ENCODE results near the gene PACSIN1.

The PACSIN1 gene

DNA sequence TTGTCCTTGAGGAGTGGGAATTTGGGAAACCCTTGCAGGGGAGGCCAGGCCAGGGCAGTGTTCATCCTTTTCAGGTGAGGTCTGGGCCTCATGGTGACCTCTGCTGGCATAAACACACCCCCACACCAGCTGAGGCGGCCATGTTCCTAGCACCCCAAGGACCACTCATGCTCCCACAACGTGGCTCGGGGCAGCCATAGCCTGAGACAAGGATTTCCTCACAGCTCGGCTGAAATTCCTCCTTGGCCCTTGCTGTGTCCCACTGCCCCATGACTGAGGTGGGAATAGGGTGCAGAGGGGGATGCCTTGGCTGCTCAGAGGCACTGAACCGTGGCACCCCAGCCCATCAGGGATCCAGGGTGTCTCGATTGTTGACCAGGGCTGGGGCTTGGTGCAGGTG is 117.6 kb downstream of the PACSIN1 start:
- in situ Hi-C loops (cut with MboI; ENCODE audit: low pct_unique_long_range_greater_than_20kb, low sequenced_read_pairs, unreplicated experiment): no loop called here
- TF ChIP-seq, protein P1, sequence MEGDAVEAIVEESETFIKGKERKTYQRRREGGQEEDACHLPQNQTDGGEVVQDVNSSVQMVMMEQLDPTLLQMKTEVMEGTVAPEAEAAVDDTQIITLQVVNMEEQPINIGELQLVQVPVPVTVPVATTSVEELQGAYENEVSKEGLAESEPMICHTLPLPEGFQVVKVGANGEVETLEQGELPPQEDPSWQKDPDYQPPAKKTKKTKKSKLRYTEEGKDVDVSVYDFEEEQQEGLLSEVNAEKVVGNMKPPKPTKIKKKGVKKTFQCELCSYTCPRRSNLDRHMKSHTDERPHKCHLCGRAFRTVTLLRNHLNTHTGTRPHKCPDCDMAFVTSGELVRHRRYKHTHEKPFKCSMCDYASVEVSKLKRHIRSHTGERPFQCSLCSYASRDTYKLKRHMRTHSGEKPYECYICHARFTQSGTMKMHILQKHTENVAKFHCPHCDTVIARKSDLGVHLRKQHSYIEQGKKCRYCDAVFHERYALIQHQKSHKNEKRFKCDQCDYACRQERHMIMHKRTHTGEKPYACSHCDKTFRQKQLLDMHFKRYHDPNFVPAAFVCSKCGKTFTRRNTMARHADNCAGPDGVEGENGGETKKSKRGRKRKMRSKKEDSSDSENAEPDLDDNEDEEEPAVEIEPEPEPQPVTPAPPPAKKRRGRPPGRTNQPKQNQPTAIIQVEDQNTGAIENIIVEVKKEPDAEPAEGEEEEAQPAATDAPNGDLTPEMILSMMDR (IDR thresholded peaks at IDR 0.05; ENCODE audit: extremely low read depth, insufficient read depth, missing control alignments): peak; percentile 44
- DNase-seq (ENCODE audit: low spot score): no peak

DNA sequence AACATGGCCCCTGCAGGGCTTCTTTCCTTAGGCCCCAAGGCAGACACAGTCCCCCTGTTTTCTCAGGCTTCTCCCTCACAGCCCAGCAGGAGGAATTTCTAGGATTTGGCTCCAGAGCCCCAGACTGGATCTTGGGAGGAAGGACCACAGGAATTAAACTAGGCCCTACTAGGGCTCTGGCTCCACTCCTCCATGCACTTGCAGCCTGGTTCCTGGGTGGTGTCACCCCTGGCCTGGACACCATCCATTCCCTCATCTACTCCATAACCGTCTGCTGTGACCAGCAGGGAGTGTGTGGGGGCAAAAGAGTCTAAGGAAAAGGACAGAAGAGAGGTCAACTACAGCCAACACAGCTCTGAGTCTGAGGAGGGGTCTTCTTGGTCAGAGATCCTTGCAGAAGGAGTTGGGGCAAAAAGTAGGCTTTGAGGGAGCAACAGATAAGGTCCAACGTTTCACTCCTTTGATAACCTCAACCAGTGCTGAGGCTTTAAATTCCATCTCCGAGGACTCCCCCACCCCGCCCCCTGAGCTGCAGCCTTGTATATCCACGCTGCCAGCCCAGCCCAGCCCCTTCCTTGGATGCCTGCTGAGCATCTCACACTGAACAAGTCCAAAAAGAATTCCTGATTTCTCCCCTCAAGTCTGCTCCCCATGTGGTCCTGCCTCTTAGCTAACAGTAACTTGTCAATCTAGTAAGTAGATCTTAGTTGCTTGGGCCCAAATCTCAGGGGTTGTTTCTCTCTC is 118.2 kb downstream of the PACSIN1 start:
- in situ Hi-C loops (cut with MboI; ENCODE audit: low pct_unique_long_range_greater_than_20kb, low sequenced_read_pairs, unreplicated experiment): no loop called here
- TF ChIP-seq, protein P1 (IDR thresholded peaks at IDR 0.05; ENCODE audit: extremely low read depth, insufficient read depth, missing control alignments): no peak
- DNase-seq (ENCODE audit: low spot score): no peak

DNA sequence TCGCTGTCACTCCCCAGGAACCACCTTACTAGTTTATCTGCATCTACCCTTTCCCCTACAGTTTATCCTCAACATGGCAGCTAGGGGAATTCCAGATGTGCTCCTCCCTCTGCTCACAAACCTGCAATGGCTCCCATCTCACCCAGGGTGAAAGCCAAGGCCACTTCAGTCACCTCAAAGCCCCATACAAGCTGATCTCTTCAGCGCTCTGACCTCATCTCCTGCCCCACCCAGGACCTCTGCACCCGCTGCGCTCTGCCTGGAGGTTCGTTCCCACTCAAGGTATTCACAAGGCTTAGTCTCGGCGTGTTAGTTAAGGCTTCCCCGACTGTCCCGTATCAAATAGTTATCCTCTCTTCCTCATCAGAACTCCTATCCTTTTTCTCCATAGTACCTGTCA is 118.8 kb downstream of the PACSIN1 start:
- in situ Hi-C loops (cut with MboI; ENCODE audit: low pct_unique_long_range_greater_than_20kb, low sequenced_read_pairs, unreplicated experiment): no loop called here
- TF ChIP-seq, protein P1 (IDR thresholded peaks at IDR 0.05; ENCODE audit: extremely low read depth, insufficient read depth, missing control alignments): no peak
- DNase-seq (ENCODE audit: low spot score): no peak

All from GM13977 (cell line).